ENCODE measurements around the gene NEK3.

DNA sequence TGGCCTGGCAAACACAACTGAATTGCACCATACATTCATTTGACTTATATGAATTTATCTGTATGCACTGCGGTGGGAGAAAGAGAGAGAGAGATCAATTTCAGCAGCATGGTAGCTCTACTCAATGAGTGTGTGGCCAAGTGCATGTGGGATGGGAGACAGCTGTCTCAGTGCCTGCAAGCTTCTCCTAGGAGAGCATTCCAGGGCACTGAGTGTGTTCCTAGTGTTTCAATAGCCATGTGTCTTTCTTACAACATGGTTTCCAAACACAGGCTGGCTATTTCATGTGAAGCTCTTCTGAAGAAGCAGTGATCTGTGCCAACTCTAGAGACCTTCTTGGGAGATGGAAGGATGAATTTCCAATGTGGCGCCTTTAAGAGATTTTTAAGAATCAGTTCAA is 74.0 kb downstream of the NEK3 start:
- TF ChIP-seq, protein P1, sequence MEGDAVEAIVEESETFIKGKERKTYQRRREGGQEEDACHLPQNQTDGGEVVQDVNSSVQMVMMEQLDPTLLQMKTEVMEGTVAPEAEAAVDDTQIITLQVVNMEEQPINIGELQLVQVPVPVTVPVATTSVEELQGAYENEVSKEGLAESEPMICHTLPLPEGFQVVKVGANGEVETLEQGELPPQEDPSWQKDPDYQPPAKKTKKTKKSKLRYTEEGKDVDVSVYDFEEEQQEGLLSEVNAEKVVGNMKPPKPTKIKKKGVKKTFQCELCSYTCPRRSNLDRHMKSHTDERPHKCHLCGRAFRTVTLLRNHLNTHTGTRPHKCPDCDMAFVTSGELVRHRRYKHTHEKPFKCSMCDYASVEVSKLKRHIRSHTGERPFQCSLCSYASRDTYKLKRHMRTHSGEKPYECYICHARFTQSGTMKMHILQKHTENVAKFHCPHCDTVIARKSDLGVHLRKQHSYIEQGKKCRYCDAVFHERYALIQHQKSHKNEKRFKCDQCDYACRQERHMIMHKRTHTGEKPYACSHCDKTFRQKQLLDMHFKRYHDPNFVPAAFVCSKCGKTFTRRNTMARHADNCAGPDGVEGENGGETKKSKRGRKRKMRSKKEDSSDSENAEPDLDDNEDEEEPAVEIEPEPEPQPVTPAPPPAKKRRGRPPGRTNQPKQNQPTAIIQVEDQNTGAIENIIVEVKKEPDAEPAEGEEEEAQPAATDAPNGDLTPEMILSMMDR (IDR thresholded peaks at IDR 0.05; ENCODE audit: low read depth, low read length, missing input control), result no peak
- no peak for TF ChIP-seq RAD21 (IDR thresholded peaks at IDR 0.05)
- TF ChIP-seq, protein P2, sequence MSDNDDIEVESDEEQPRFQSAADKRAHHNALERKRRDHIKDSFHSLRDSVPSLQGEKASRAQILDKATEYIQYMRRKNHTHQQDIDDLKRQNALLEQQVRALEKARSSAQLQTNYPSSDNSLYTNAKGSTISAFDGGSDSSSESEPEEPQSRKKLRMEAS (IDR thresholded peaks at IDR 0.05), result no peak
